GM18511 (cell line): Measurements from ENCODE around the gene WDFY3.

Experiments
- ATAC-seq: cut with Tn5 transposase; IDR thresholded peaks from one replicate; pipeline ENCODE4 v1.9.1; 2021; ENCODE audit warnings: mild to moderate bottlenecking, moderate library complexity; ENCODE audit not compliant: unreplicated experiment

Gene WDFY3

DNA sequence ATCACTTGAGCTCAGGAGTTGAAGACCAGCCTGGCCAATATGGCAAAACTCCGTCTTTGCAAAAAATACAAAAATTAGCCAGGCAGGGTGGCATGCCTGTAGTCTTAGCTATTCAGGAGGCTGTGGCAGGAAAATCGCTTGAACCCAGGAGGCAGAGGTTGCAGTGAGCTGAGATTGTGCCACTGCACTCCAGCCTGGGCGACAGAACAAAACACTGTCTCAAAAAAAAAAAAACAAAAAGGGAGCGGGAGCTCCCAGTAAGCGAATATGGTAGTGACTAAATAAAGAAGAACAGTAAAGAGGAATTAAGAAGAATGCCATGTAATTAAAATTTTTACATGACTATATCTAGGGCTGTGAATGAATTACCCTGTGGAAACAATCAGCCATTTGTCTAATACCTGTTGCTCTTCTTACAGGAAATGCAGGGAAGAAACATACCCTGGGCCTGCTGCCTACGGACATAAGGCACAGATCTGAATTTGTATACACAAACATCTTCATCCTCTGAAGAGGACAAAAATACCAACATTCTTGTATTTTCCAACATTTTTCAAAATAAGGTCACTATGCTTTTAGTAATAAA lies 11.4 kb downstream of the WDFY3 start:
- no peak for ATAC-seq

DNA sequence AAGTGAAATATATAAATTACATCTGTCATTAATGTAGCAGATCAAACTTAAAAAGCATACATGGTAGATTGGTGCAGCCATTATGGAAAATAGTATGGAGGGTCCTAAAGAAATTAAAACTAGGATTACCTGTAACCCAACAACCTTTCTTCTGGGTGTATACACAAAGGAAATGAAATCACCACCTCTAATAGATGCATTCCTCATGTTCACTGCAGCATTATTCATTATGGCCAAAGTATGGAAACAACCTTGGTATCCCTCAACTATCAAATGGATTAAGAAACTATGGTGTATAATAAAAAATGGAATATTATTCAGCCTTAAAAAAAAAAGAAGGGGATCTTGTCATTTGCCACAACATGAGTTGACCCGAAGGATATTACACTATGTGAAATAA lies 13.7 kb downstream of the WDFY3 start:
- no peak for ATAC-seq

DNA sequence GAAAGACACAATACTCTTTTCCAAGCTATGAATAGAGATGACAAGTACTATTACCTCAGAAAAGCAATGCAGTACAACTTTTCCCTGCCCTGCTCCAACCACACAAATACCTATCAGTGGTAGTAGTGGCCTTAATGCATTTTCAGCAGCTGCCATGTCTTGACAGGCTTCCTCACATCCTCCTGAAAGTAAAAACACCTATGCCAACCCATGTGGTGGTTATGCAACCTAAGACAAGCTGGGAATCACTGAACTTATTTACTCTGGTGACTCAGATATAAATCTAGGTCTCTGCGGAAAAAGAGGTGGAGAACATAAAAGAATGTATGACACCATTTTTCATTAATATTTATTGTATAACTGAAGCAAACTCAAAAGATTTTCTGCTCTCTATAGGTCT lies 14.5 kb downstream of the WDFY3 start:
- no peak for ATAC-seq

DNA sequence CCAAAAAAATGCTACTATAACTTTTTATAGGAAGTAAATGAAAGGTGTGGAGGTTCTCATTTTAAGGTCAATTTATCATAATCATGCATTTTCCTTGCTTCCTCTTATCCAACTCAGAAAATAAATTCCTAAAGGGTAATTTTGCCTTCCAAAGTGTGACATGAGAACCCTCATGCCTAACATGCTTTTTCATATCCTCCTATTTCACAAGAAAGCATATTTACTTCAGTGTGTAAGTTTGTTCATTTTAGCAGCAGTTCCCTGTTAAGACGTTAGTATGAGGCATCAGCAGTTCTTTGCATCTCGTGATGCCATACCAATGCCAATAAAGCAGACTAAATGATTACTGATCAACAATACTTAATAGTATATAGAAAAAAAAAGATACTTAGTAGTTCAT lies 18.4 kb downstream of the WDFY3 start:
- no peak for ATAC-seq

DNA sequence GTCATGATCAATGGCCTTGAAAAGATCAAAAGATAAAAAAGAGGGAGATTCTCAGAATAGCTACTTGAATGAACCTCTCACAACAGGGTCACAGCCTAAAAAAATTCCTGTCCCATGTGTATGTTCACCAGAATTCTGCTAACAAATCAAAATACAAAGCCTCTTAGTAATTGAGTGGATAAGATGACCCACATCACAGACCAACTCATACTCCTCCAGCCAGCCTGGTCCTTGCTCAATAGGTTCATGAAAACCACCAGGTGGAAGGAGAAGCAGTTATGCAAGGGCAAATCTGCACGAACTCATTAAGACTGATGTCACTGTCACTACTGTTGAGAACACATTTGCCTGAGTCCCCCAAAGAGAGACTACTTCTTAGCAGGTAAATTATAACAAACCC lies 21.5 kb downstream of the WDFY3 start:
- ATAC-seq = no peak

DNA sequence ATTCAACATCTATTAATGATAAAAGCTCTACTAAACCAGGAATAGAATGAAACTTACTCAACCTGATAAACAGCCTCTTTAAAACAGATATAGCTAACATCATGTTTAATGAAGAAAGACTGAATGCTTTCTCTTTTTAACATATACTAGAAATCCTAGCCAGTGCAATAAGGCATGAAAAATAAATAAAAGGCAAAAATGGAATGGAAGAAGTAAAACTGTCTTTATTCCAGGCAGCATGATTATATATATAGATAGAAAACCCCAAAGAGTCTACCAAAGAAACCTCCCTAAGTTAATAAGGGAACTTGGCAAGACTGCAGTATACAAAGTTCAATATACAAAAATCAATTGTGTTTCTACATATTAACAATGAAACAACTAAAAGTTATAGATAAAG lies 25.5 kb downstream of the WDFY3 start:
- no peak for ATAC-seq

DNA sequence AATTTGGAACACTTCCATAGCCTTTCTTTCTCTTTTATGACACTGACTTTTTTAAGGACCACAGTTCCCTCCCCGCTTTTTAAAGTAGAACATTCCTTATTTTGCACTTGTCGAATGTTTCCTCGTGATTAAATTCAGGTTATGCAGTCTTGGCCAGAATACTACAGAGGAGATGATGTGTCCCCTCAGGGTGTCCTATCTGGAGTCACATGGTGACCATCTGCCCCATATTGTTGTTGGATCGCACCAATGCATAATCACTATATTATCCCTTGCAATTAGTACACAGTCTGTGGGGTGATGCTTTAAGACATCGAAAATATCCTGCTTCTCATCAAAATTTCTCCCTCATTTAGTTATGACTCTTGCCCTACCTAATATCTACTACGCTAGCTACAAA lies 27.4 kb downstream of the WDFY3 start:
- no peak for ATAC-seq

DNA sequence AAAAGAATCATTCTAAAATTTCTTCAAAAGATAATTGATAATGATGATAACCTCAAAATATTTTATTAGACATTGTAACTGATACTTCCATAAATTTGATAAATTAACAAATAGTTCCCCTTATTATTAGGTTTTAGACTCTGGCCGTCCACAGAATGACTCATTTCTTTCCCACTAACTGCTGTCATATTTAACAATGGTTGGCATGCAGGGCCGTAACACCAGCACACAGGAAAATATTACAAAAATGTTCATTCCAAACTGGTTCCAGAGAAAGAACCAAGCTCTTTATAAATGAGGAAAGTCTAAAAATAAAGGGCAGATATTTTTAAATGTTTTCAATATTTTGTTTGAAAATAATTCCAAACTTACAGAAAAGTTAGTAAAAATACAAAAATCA lies 28.2 kb downstream of the WDFY3 start:
- no peak for ATAC-seq

DNA sequence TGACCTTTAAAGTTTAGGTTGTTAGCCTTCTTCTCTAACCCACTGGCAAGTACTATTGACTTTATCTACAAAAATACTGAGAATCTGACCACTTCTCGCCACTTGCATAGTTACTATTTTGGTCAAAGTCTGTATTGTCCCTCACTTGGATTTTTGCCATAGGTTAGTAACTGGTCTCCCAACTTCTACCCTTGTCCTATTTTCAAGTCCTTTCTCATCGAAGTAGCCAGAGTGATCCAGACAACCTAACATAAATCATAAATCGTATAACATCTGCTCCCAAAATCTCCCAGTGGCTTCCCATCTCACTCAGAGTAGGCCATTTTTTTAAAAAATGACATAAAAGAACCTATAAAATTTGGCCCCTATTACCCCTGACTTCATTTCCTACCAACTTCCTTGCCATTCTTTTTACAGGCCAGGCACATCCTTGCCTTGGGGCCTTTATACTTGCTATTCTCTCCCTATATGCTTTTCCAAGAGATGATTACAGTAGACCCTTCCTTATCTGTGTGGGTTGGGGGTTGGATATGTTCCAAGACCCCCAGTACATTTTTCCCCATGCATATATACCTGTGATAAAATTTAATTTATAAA lies 29.0 kb downstream of the WDFY3 start:
- no peak for ATAC-seq

DNA sequence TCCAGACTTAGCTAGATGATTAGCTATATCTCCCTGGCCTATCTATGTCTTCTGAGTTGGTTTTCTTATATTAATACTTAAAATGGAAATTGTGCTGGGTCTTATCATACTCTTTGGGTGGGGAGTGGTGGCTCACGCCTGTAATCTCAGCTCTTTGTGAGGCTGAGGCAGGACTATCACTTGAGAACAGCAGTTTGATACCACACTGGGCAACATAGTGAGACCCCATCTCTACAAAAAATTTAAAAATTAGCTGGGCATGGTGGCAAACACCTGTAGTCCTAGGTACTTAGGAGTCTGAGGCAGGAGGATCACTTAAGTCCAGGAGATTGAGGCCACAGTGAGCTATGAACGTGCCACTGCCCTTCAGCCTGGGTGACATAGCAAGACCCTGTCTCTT lies 30.4 kb downstream of the WDFY3 start:
- no peak for ATAC-seq

DNA sequence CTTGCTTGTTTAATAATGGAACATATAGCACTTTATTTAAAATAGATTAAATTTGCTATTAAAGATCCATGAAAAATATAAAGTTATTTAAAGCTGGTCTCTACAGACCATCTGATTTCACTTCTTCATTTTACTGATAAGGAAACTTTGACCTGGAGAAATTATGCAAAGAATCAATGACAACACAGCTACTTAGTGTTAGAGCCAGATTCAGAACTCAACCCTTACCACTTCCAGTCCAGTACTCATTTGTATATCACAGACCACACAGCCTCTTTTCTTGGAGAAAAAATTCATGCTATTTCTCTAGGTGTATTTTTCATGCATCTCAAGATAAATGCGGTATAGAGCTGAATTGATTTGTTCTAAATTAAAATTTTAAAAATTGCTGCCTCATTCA lies 34.0 kb downstream of the WDFY3 start:
- ATAC-seq = no peak

DNA sequence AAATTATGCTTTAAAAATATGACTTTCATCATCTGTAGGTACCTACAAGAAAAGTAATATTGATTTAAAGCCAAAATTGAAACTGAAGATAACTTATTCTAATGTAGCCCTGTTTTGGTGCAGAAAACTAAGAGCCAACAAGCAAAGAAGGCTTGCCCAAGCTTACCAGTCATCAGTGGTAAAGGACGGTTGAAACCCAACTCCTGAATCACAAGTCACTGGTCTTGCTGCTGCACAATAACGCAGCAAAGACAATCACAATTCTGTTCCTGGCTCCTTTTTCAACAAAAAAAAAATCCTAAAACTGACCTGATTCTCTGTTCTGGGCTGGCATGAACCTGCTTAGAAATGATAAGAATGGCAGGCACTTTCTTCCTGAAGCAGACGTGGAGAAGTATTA lies 34.5 kb downstream of the WDFY3 start:
- no peak for ATAC-seq

DNA sequence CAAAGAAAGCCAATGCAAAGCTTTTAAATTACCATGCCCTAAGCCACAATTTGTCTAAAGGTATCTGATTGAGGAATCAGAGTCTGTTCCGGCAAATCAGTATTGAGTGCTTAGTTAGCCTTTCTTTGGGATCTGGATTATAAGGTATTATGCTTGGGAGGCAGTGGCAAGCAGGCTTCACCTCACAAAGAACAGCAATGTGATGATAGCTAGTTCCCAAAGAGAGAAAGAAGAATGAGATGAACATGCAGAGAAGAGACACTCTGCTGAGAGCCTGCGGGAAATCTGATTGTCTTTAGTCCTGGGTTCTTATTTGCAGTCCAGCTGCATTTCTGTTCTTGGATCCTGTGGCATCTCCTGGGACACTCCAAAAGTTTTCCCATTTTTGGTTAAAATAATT lies 35.2 kb downstream of the WDFY3 start:
- ATAC-seq = no peak

DNA sequence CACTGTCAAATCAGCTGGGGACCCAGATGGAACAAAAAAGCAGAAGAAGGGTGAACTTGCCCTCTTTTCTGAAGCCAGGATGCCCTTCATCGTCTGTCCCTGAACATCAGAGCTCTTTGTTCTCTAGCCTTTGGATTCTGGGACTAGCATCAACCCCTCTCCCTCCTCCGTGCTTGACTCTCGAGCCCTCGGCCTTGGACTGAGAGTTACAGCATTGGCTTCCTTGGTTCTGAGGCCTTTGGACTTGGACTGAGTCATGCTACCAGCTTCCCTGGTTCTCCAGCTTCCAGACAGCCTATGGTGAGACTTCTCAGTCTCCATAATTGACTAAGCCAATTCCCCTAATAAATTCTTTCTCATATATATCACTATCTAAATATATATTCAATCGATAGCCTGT lies 38.4 kb downstream of the WDFY3 start:
- no peak for ATAC-seq

DNA sequence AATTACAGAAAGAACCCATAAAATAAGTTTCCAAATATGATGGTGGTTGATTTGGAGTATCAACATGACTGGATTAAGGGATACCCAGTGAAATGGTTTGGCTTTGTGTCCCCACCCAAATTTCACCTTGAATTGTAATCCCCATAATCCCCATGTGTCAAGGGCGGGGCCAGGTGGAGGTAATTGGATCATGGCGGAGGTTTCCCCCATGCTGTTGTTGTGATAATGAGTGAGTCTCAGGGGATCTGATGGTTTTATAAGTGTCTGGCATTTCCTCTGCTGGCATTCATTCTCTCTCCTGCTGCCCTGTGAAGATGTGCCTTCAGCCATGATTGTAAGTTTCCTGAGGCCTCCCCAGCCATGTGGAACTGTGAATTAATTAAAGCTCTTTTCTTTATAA lies 39.1 kb downstream of the WDFY3 start:
- no peak for ATAC-seq

DNA sequence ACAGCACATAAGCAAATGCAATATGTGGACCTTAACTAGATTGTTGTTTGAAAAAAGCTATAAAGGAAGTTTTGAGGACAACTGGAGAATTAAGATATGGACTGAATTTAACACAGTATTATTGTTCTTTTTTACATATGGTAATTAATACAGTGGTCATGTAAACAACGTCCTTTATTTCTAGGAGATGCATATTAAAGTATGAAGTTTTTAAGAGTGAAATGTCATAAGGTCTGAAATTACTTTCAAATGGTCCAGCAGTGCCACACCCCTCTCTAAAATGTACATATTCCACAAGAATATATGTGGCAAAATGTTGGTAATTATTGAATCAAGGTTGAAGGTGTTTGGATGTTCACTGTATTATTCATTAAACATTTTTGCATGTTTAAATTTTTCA lies 40.9 kb downstream of the WDFY3 start:
- no peak for ATAC-seq

DNA sequence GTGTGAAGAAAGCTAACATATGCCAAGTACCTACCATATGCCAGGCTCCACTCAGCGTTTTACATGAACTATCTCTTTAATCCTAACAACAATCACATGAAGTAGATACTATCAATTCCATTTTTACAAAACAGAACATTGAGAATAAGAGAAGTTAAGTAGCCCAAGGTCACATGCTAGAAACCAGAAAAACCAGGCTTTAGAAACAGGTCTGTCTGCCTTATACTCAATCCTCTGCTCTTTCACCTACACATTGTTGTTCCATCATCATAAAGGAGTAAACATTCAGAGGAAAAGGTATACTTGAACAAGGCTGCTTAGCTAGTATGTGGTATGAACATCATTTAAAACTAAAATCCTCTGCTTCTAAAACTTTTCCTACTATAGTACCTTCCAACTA lies 42.1 kb downstream of the WDFY3 start:
- no peak for ATAC-seq

DNA sequence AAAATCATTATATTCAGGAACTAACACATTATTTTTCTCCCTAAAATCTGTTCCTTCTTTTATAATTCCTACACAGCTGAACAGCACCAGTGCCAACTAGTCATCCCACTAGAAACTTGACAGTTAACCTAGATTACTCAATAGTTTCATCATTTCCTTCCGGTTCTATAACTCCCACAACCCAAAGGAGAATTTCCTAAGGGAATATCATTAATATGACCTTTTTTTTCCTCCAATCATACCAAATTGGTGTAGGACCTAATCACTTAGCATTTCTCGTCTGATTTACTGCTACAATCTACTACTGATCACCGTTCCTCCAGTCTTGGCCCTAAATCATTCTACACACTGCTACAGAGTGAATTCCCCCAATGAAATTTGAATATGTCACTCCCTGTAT lies 45.9 kb downstream of the WDFY3 start:
- no peak for ATAC-seq

DNA sequence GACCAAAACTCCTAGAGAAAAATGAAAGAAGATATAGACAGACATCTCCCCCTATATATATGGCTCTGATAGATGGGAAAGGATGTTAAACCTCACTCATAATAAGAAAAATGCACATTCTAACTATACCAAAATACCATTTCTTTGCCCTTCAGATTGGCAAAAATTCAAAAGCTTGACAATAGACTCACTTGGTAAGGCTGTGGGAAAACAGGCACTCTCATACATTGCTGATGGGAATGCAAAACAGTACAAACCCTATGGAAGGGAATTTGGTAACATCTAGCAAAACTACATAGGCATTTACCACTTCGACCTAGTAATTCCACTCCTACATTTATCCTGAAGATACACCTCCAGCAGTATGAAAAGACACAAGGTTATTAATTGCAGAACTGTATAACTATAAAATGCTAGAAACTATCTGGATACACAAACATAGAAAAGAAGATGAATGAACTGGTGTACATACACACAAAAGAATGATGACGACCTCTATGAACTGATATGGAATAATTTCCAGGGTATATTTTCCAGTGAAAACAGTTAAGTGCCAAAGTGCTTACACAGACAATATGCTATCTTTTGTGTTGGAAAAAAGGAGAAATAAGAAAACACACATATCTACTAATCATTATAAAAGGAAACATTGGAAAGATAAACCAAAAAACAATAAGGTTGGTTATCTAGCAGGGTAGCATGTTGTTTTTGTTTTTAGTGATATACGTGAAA lies 48.5 kb downstream of the WDFY3 start:
- no peak for ATAC-seq

DNA sequence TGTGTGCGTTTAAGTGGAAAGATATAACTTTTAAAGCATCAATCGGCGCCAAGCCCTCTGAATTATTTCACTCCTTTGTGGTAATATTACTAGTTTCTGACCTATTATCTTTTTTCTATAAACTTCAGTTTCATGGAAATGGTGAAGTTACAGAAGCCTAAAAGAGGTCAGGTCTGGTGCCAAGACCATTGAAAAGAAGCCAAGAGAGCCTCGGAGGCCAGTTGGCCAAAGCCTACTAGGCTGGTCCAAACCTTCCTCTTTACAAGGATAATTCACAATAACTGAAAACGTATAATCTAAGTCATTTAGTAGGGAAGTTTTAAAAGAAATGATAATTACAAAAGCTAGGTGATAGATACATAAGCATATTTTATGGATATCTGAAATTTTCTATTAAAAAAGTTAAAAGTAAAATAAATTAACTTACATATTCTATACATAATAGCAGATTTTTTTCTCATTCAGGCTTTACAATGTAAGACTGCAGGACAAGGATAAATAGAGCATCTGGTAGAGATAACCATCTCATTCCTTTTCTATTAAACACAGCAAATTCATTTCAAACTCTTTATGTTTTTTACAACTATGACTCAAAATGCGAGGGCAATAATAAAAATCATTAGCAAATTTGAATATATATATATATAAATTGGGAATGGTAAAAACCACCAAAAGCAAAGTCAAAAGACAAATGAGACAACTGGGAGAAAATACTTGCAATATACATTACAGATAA lies 49.2 kb downstream of the WDFY3 start:
- no peak for ATAC-seq

DNA sequence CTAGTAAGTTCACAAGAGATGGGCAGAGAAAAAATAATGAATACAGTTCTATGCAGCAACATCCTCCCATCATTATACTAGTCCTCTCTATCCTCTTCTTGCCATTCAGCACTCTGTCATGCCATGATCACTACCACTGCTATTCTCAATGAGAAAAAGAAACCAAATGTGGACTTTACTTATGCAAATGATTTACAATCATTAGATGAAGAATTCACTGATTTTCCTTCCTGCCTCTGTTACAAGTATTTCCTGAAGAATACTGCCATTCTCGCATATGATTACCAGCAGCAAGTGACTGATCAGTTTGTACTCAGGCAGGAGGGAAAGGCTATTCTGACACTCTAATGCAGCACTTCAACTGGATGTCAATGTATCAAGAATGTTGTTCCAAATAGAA lies 50.3 kb downstream of the WDFY3 start:
- ATAC-seq = no peak

DNA sequence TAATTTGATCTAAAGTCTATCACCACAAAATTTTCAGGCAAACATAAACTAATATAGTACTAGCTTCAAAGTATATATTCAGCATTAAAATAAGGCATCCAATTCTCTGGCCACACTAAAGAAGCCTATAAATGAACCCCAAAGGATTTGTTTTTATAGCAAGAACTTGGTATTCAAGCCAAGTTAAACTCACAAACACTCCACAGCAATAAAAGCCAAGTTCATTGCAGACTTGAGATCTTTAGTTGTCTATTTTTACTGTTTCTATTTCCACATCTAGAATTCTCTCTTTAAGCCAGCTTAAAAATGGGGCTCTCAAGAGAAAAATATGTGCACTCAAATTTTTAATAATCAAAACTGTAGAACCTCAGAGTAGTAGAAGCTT lies 51.1 kb downstream of the WDFY3 start:
- no peak for ATAC-seq
